OCI-LY3 (cell line): ENCODE data around the gene CENPE.
A peak's percentile ranks its signal among the peaks of the same experiment; 100 is the strongest.

Experiments
- H2AFZ ChIP-seq: fragments of 200-600, 300-600 bp; shearing (Covaris generic); 2 replicates; pipeline ENCODE4 v1.6.0; 2014; ENCODE audit warnings: antibody characterized with exemption, low read depth, low read length
- H3K27ac ChIP-seq: fragments of 200-600, 300-600 bp; sonication (generic); 2 replicates; pipeline ENCODE4 v1.5.1; 2014; ENCODE audit warnings: mild to moderate bottlenecking, low read length, moderate library complexity, mixed read lengths
- H3K27me3 ChIP-seq: fragments of 200-600, 300-600 bp; sonication (generic); 2 replicates; pipeline ENCODE4 v1.6.1; 2014; ENCODE audit warnings: low read depth, low read length, mixed read lengths
- H3K36me3 ChIP-seq: fragments of 200-600, 300-600 bp; sonication (generic); replicated peaks from 2 replicates; pipeline ENCODE3; 2014; ENCODE audit warnings: low read depth, low read length, mixed read lengths
- H3K4me1 ChIP-seq: fragments of 300-600, 200-600 bp; sonication (generic); 2 replicates; pipeline ENCODE4 v1.6.1; 2014; ENCODE audit warnings: low read length, mixed read lengths
- H3K4me2 ChIP-seq: fragments of 200-600, 300-600 bp; sonication (generic); 2 replicates; pipeline ENCODE4 v1.6.1; 2014; ENCODE audit warnings: low read length, mixed read lengths
- H3K4me3 ChIP-seq: fragments of 300-600, 200-600 bp; sonication (generic); 2 replicates; pipeline ENCODE4 v1.5.1; 2014; ENCODE audit warnings: antibody characterized with exemption, mild to moderate bottlenecking, low read length, moderate library complexity
- H3K79me2 ChIP-seq: fragments of 300-600, 200-600 bp; shearing (Covaris generic); 2 replicates; pipeline ENCODE4 v1.6.1; 2014; ENCODE audit warnings: mild to moderate bottlenecking, low read length, mixed read lengths
- H3K9ac ChIP-seq: fragments of 300-600, 200-600 bp; shearing (Covaris generic); 2 replicates; pipeline ENCODE4 v1.6.0; 2014; ENCODE audit warnings: mild to moderate bottlenecking, low read length, moderate library complexity
- H3K9me3 ChIP-seq: fragments of 200-600, 300-600 bp; shearing (Covaris generic); 2 replicates; pipeline ENCODE4 v1.6.1; 2014; ENCODE audit warnings: low read length, mixed read lengths; ENCODE audit not compliant: insufficient read depth
- H4K20me1 ChIP-seq: fragments of 200-600, 300-600 bp; sonication (generic); 2 replicates; pipeline ENCODE4 v1.6.1; 2016; ENCODE audit warnings: low read length, mixed read lengths; ENCODE audit not compliant: insufficient read depth
- CTCF ChIP-seq: fragments of 200-600, 300-600 bp; sonication (generic); IDR thresholded peaks from 2 replicates; pipeline ENCODE4 v1.5.1; 2014; ENCODE audit warnings: antibody characterized with exemption, low read length, low read depth
- EZH2phosphoT487 ChIP-seq: fragments of 200-600 bp; shearing (Covaris generic); IDR thresholded peaks from 2 replicates; pipeline ENCODE4 v1.6.1; 2018; ENCODE audit warnings: antibody characterized with exemption, mixed run types, low read depth

Gene CENPE

GRCh38 chr4:103097112-103097511 is 101.0 kb downstream of the CENPE start:
- H3K79me2 ChIP-seq: no peaks in the 10 kb centered on the region
- H3K36me3 ChIP-seq: no peaks in the 10 kb centered on the region
- no peak overlapping the region for H3K9ac ChIP-seq
- no peak overlapping the region for H3K27ac ChIP-seq
- no peak overlapping the region for H3K4me3 ChIP-seq
- H3K9me3 ChIP-seq: no peaks in the 10 kb centered on the region
- no peak for TF ChIP-seq EZH2phosphoT487
- TF ChIP-seq CTCF: no peak
- H3K4me2 ChIP-seq: no peak overlapping the region
- no peaks in the 10 kb centered on the region for H4K20me1 ChIP-seq
- no peaks in the 10 kb centered on the region for H3K27me3 ChIP-seq
- no peak overlapping the region for H2AFZ ChIP-seq
- peaks cover 16% of the 10 kb centered on the region for H3K4me1 ChIP-seq

GRCh38 chr4:103095080-103095479 is 103.1 kb downstream of the CENPE start:
- no peaks in the 10 kb centered on the region for H3K9me3 ChIP-seq
- no peak overlapping the region for H3K4me2 ChIP-seq
- peaks cover 25% of the 10 kb centered on the region for H3K4me1 ChIP-seq
- no peak overlapping the region for H3K27ac ChIP-seq
- H3K9ac ChIP-seq: no peak overlapping the region
- no peak overlapping the region for H2AFZ ChIP-seq
- no peak overlapping the region for H3K4me3 ChIP-seq
- H4K20me1 ChIP-seq: no peaks in the 10 kb centered on the region
- no peaks in the 10 kb centered on the region for H3K27me3 ChIP-seq
- TF ChIP-seq CTCF: no peak
- no peak for TF ChIP-seq EZH2phosphoT487
- no peaks in the 10 kb centered on the region for H3K36me3 ChIP-seq
- H3K79me2 ChIP-seq: no peaks in the 10 kb centered on the region

GRCh38 chr4:103092245-103092644 is 105.9 kb downstream of the CENPE start:
- Histone ChIP-seq H3K9me3 (no peaks in the 10 kb centered on the region), H3K4me3 (peak overlapping the region; percentile 16; the same call in 1 of the 2 replicates), H3K79me2 (no peaks in the 10 kb centered on the region), H2AFZ (0 out of 2 replicates have a peak overlapping the region, but pooled peaks have one; percentile 17), H4K20me1 (no peaks in the 10 kb centered on the region), H3K27me3 (no peaks in the 10 kb centered on the region), H3K9ac (no peak overlapping the region), H3K4me2 (peak overlapping the region; percentile 46), H3K27ac (no peak overlapping the region), H3K36me3 (no peaks in the 10 kb centered on the region), H3K4me1 (peaks cover 16% of the 10 kb centered on the region)
- no peak for TF ChIP-seq EZH2phosphoT487
- no peak for TF ChIP-seq CTCF

- Histone ChIP-seq H3K4me2 (peak overlapping the region; percentile 46), H3K9ac (no peak overlapping the region), H2AFZ (no peak overlapping the region)
These were observed 106.4 kb downstream of the CENPE start for GRCh38 chr4:103091601-103092223.

More at GRCh38 chr4:103091601-103092223, 106.4 kb downstream of the CENPE start:
- Histone ChIP-seq H3K4me3 (no peak overlapping the region), H3K27me3 (no peaks in the 10 kb centered on the region), H3K4me1 (peaks cover 16% of the 10 kb centered on the region), H3K36me3 (no peaks in the 10 kb centered on the region), H4K20me1 (no peaks in the 10 kb centered on the region), H3K79me2 (no peaks in the 10 kb centered on the region), H3K9me3 (no peaks in the 10 kb centered on the region), H3K27ac (no peak overlapping the region)
- TF ChIP-seq CTCF: peak; percentile 94
- TF ChIP-seq EZH2phosphoT487: no peak
